ENCODE measurements around the gene SEMA3G.

Gene SEMA3G

DNA sequence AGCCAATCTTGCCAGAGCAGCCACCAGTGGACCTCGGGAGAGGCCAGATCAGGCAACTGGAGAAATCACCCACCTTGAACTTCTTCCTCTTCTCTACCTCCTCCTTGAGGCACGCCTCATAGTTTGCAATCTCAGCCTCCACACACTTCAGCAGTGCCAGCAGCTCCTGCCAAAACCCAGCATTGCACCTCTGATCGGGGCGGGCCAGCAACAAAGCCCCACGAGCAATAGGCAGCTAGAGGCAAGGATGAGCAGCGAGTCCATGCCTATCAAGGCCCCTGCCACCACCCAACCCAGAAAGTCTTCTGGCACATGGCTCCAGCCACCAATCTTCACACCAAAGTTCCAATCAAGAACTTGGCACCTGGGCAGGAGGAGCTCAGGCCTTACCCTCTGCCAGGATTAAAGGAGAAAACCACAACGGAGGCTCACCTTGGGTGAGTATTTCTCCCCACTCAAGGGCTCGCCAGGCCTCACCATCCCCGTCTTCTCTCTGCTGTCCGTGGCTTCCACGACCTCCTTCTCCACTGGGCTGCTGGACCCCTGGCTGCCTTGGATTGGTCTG lies 42.1 kb downstream of the SEMA3G start:
- Histone ChIP-seq H3K27ac (peak overlapping the region in 8 of 21 experiments; percentile 5 to 84 (median 52)), H3K4me3 (peak overlapping the region in 1 of 7 experiments; percentile 35)

DNA sequence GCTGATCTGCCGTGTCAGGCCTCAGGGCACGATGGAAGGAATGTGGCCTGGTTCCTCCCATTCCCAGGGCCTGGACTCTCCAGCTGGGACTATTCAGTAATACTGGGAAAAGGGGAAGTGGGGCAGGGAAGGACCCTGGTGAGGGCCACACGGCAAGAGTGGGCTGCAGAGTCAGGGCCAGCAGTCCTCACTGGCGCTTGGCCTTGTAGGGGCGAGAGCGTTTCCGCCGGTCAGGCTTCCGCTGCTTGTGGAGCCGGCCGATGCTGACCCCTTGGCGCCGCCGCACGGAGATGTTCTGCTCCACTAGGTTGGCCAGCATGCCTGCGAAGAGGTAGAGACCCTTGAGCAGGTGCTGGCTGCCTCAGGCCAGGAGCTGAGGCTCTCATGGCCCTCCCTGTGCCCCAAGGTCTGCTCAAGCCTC lies 42.8 kb downstream of the SEMA3G start:
- Histone ChIP-seq H3K4me3 (no peak overlapping the region), H3K27ac (peak overlapping the region in 8 of 21 experiments; percentile 2 to 84 (median 43))

DNA sequence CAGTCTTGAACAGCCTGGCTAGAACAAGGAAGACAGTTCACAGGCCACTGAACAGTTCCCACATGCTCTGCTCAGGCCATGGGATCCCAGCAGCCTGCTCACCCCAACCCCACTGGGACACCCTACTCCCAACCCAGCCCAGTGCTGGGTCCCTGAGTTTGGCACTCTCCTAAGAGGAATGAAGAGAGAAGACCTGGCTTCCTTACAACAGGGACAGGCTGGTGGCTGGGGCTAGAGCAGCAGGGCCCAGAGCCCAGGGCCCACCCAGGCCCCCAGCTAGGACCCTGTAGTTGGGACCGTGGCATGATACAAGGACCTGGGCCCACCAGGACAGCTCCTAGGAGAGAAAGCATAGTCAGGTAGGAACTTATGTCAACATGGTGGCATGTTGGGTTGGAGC lies 43.4 kb downstream of the SEMA3G start:
- H3K27ac ChIP-seq = peak overlapping the region in 7 of 21 experiments; percentile 5 to 84 (median 47)
- no peak overlapping the region for H3K4me3 ChIP-seq

DNA sequence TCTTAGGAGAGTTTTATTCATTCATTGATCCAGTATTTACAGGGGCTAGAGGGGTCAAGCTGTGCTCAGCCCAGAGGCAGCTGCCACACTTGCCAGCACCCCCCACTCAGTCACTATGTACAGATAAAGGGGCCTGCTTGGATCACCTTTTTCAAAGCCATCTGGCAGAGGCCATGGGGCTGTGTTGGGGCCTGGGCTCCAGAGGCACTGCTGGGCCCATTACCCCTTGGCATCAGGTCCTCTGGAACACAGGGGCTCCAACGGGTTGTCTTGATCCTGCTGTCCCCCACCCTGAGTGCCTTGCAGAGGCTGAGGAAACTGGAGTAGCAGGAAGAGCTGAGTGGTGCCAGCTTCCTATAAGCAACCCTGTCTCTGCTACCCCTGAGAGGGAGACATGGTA lies 43.9 kb downstream of the SEMA3G start:
- Histone ChIP-seq H3K4me3 (no peak overlapping the region), H3K27ac (peak overlapping the region in 4 of 21 experiments; percentile 5 to 84 (median 32))

DNA sequence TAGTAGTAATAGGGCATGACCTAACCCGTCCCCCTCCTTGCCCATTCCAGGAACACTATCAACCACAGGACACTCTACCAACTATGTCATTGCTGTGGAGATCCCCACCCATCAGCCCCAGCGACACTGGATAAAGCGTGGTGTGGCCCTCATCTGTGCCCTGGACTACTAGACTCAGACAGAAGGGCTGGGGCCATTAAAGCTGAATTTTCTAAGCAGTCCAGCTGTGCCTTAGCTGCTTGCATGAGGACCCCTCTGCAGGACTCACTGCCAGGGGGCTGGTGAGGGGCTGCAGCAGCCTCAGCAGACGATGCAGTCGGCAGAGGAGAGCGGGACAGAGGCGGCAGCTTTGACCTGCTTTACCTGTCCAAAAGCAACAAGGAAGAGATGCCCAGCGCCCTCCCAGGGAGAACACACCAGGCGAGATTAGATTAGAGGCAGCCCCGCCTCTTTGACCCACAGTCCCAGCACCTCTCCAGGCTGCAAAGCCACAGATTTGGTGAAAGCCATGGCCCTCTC lies 44.6 kb downstream of the SEMA3G start:
- Histone ChIP-seq H3K27ac (peak overlapping the region in 1 of 21 experiments; percentile 56), H3K4me3 (no peak overlapping the region)

DNA sequence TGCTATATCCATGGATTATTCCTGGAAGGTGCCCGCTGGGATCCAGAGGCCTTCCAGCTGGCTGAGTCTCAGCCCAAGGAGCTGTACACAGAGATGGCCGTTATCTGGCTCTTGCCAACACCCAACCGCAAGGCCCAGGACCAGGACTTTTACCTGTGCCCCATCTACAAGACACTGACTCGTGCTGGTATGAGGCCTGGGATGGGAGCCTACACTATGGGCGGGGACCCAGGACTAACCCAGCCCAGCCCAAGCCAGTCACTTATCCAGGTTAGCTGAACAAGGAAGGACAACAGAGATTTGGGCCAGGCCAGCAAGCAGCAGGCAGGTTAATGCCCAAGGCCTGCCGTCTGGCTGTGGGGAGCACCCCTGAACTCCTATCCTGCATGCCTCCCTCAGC lies 45.3 kb downstream of the SEMA3G start:
- no peak overlapping the region for H3K4me3 ChIP-seq
- peak overlapping the region in 2 of 21 experiments; percentile 7 to 56 for H3K27ac ChIP-seq

DNA sequence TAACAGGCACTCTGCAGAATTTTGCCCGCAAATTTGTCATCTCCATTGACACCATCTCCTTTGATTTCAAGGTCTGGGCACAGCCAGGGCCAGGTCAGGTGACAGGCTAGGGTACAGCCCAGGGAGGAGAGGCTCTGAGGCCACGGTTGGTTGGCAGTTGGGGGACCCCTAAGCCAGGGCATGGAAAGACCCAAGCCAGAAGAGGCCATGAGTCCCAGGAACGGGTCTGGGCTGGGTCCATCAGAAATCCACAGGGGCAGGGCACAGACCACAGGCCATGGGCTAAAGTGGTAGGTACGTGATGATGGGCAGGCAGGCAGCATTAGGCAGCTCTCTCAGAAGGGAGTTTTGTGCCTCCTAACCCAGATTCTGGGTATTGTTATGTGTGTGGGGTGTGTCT lies 45.8 kb downstream of the SEMA3G start:
- H3K27ac ChIP-seq = no peak overlapping the region

DNA sequence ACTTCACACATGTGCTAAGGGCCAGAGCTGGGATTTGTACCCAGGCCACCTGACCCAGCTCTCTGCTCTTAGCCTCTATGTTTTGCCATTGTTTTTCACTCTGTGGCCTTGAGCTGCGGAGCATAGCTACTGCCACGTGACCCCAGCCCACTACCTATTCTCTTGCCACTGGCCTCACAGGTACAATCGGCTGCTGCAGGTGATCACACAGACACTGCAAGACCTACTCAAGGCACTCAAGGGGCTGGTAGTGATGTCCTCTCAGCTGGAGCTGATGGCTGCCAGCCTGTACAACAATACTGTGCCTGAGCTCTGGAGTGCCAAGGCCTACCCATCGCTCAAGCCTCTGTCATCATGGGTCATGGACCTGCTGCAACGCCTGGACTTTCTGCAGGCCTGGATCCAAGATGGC lies 46.2 kb downstream of the SEMA3G start:
- H3K4me3 ChIP-seq = no peak overlapping the region
- no peak overlapping the region for H3K27ac ChIP-seq

More for the DNA sequence above, 45.8 kb downstream of the SEMA3G start:
- no peak overlapping the region for H3K4me3 ChIP-seq

DNA sequence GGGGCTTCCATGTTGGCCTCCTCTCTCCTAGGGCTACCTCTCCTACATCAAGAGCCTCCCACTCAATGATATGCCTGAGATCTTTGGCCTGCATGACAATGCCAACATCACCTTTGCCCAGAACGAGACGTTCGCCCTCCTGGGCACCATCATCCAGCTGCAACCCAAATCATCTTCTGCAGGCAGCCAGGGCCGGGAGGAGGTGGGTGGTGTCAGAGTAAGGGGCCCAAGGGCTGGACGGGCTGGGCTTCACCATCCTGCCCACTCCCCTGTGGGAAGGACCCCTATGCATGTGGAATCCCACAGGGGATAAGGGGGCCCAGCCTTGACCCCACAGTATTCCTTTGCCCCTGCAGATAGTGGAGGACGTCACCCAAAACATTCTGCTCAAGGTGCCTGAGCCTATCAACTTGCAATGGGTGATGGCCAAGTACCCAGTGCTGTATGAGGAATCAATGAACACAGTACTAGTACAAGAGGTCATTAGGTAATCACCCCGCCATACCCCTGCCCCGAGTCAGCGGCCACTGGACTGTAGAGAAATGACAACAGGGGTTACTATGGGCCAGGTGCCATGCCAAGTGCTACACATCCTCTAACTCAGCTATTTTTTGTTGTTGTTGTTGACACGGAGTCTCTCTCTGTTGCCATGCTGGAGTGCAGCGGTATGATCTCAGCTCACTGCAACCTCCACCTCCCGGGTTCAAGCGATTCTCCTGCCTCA lies 47.1 kb downstream of the SEMA3G start:
- H3K4me3 ChIP-seq = no peak overlapping the region

DNA sequence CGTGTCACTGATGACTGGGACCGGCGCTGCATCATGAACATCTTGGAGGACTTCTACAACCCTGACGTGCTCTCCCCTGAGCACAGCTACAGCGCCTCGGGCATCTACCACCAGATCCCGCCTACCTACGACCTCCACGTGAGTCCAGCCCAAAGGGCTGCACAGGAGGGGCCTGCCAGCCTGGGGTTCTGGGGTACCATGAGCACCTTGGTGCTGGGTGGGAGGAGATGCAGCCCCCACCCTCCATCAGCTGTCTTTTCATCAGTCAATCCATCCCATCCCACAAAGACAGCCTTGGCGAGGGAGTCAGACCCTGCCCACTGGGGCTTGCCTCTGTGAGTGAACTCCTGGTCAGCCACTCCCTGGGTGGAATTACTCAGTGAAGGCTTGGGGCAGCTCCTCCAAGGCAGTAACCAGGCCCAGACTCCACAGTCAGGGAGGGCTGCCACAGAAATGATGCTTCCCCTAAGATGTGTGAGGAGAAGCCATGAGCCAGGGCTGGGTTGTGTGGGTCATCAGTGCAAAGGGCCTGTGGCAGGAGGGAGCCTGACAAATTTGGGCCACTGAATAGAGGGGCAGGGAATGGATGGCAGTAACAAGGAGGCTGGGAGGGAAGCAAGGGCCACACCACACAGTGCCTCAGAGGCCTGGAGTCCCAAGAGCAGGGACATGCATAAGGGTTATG lies 47.9 kb downstream of the SEMA3G start:
- no peak overlapping the region for H3K27ac ChIP-seq
- H3K4me3 ChIP-seq = no peak overlapping the region

More for the DNA sequence above, 47.1 kb downstream of the SEMA3G start:
- no peak overlapping the region for H3K27ac ChIP-seq

DNA sequence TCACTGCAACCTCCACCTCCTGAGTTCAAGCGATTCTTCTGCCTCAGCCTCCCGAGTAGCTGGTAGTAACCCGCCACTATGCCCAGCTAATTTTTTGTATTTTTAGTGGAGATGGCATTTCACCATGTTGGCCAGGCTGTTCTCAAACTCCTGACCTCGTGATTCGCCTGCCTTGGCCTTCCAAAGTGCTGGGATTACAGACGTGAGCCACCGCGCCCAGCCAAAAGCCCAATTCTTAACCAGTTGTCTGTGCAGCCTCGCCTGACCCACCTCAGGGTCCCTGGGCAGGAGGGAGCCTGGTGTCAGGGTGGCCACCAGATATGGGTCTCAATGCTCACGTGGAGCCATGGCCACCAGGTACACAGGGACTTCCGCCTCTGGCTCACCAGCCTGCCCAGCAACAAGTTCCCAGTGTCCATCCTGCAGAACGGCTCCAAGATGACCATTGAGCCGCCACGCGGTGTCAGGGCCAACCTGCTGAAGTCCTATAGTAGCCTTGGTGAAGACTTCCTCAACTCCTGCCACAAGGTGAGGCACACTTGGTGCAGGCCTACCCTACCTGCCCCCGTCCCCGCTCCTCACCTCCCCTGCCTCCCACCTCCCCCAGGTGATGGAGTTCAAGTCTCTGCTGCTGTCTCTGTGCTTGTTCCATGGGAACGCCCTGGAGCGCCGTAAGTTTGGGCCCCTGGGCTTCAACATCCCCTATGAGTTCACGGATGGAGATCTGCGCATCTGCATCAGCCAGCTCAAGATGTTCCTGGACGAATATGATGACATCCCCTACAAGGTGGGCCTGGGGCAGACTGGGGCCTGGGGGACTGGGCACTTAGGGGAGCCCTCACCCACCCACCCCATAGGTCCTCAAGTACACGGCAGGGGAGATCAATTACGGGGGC lies 48.6 kb downstream of the SEMA3G start:
- no peak overlapping the region for H3K4me3 ChIP-seq
- H3K27ac ChIP-seq = no peak overlapping the region

DNA sequence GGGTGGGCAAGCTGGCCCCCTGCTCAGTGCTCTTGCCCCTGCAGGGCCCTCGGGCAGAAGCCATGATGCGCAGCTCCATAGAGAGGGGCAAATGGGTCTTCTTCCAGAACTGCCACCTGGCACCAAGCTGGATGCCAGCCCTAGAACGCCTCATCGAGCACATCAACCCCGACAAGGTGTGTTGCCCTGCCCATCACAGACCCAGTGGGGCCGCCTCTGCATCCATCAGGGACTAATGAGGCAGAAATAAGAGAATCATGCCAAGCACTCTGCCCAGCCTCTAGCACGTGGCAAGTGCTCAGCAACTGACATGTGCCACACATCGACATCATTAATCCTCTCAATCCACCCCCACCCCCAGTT lies 49.4 kb downstream of the SEMA3G start:
- Histone ChIP-seq H3K27ac (no peak overlapping the region), H3K4me3 (no peak overlapping the region)

DNA sequence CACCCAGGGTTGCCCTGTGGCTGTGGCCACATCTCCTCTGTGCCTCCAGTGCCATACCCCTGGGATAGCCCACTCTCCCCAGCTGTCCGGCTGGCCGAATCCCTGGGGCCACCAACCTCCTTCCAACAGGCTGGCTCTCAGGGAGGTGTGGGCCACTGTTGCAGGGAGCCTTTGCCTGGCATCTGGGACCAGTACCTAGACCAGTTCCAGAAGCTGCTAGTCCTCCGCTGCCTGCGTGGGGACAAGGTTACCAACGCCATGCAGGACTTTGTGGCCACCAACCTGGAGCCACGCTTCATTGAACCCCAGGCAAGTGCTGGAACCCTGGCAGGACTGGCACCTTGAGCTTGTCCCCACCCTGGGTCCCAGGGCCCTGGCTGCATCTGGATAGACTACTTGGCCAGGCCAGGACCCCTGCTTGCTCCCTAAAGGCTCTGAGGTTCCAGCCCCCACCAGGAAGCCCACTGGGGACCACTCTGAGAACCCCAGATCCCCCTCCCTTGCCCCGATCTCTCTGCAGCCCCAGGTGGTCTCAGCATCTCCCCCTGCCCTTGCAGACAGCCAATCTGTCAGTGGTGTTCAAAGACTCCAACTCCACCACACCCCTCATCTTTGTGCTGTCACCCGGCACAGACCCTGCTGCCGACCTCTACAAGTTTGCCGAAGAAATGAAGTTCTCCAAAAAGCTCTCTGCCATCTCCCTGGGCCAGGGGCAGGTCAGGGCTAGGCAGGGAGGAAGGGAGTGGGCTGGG lies 50.0 kb downstream of the SEMA3G start:
- Histone ChIP-seq H3K27ac (no peak overlapping the region), H3K4me3 (no peak overlapping the region)

DNA sequence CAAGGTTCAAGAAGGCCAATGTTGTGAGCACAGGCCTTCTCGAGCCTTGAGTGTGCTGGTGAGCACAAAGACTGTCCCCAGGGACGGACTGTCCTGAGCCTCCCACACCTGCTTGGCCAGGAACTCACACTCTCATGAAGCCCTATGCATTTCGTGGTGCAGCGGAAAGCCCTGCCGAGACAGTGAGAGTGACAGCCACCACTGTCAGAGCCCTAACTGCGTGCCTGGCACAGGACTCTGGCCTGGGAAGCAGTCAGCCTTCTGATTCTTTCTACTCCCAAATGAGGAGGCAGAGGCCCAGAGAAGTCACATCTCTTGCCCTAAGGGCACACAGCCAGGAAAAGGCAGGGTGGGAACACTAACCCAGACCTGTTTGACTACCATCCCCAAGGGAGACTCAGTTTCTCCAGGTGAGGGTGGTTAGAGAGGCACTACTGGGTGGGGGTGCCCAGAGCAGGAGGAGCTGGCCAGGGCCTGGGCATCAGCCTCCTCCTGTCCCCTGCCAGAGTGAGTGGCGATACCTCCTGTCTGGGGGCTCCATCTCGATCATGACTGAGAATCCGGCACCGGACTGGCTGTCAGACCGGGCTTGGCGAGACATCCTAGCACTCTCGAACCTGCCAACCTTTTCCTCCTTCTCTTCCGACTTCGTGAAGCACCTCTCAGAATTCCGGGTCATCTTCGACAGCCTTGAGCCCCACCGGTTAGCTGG lies 50.8 kb downstream of the SEMA3G start:
- H3K4me3 ChIP-seq = no peak overlapping the region
- H3K27ac ChIP-seq = no peak overlapping the region

DNA sequence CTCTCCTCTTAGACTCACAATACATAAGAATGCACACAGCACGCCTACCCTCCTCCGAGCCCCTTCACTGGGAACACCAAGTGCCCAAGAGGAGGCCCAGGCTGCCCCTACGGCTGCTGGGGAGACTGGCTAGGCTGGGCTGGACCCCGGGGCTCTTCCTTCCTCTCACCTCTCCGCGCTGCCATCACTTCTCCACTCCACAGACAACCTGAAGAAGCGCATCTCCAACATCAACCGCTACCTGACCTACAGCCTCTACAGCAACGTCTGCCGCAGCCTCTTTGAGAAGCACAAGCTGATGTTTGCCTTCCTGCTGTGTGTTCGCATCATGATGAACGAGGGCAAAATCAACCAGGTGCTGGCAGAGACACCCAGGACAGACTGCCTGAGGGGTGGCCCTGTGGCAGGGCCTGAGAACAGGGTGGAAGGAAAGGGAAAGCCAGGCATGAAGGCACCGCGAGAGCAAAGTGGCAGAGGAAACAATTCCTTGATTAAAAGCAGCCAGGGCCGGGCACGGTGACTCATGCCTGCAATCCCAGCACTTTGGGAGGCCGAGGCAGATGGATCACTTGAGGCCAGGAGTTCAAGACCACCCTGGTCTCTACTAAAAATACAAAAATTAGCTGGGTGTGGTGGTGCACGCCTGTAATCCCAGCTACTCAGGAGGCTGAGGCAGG lies 51.6 kb downstream of the SEMA3G start:
- H3K4me3 ChIP-seq = no peak overlapping the region
- H3K27ac ChIP-seq = no peak overlapping the region

DNA sequence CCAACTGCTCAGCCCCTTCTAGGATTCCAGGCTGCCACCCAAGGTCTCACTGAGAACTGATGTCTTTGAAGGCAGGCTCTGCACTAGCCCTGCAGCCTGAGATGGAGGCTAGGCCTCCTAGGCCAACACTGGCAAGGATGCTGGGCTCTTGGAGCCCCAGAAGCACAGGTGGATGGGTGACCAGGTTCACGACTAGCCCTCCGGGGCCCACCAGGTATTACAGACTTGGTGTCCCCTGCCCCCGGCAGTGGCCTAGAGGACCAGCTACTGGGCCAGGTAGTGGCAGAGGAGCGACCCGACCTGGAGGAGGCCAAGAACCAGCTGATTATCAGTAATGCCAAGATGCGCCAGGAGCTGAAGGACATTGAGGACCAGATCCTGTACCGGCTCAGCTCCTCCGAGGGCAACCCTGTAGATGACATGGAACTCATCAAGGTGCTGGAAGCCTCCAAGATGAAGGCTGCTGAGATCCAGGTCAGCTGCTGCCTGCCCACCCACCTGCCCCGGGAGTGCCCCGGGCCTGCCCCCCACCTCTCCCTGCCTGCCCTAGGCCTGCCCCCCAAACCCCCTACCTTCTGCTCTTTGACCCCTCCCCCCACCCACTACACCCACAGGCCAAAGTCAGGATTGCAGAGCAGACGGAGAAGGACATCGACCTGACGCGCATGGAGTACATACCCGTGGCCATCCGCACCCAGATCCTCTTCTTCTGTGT lies 52.5 kb downstream of the SEMA3G start:
- no peak overlapping the region for H3K27ac ChIP-seq
- H3K4me3 ChIP-seq = no peak overlapping the region

DNA sequence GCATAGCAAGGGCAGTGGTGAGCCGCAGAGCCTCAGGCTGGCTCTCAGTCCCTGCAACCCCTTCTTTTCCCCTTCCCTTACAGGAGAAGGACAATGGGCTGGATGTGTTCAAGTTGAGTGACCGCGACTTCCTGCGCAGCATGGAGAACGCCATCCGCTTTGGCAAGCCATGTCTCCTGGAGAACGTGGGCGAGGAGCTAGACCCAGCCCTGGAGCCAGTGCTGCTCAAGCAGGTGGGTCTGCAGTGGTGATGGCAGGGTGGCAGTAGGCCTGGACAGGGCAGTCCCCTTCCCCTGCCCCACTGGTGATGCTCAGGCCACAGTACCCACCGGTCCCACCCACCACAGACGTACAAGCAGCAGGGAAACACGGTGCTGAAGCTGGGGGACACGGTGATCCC lies 53.8 kb downstream of the SEMA3G start:
- no peak overlapping the region for H3K4me3 ChIP-seq
- H3K27ac ChIP-seq = no peak overlapping the region
